HuH-7 (cell line): ENCODE measurements around the gene RAB34.
A peak's percentile ranks its signal among the peaks of the same experiment; 100 is the strongest.

Source experiments
- DNase-seq: peaks from one replicate; pipeline ENCODE4 v3.0.0; 2011; ENCODE audit warnings: low spot score

Gene RAB34

GRCh38 chr17:28717578-28718332 is at the start of gene RAB34:
Gene RAB34, minus strand, starts transcription at chr17:28717868. Its CDS starts 602 bp downstream, at chr17:28717266.
- peak; percentile 81 for DNase-seq

- no peak for DNase-seq
These were observed 47.4 kb upstream of the RAB34 start for GRCh38 chr17:28765038-28765437.

- peak; percentile 85 for DNase-seq
These were observed 46.2 kb upstream of the RAB34 start for GRCh38 chr17:28763804-28764266.

- DNase-seq: no peak
These were observed 45.6 kb upstream of the RAB34 start for GRCh38 chr17:28763137-28763799.

- DNase-seq: no peak
These were observed 43.2 kb upstream of the RAB34 start for GRCh38 chr17:28760601-28761562.

- no peak for DNase-seq
These were observed 41.7 kb upstream of the RAB34 start for GRCh38 chr17:28759256-28759865.

GRCh38 chr17:28758411-28759121 is 40.9 kb upstream of the RAB34 start:
- no peak for DNase-seq

GRCh38 chr17:28756049-28756804 is 38.6 kb upstream of the RAB34 start:
- no peak for DNase-seq

- no peak for DNase-seq
These were observed 37.8 kb upstream of the RAB34 start for GRCh38 chr17:28755486-28755885.

GRCh38 chr17:28751600-28752366 is 34.1 kb upstream of the RAB34 start:
- no peak for DNase-seq

GRCh38 chr17:28750178-28751047 is 32.7 kb upstream of the RAB34 start:
- peak; percentile 86 for DNase-seq

- DNase-seq: no peak
These were observed 32.0 kb upstream of the RAB34 start for GRCh38 chr17:28749516-28750177.

- no peak for DNase-seq
These were observed 31.3 kb upstream of the RAB34 start for GRCh38 chr17:28748852-28749515.

GRCh38 chr17:28747801-28748750 is 30.4 kb upstream of the RAB34 start:
- no peak for DNase-seq

GRCh38 chr17:28747051-28747691 is 29.5 kb upstream of the RAB34 start:
- DNase-seq: no peak

GRCh38 chr17:28746611-28747050 is 29.0 kb upstream of the RAB34 start:
- no peak for DNase-seq
